OCI-LY1 (cell line): Measurements from ENCODE around the gene PUS10.

ENCODE experiments used
- CTCF ChIP-seq: fragments of 200-600 bp; sonication (generic), shearing (Covaris generic); IDR thresholded peaks from 2 replicates; pipeline ENCODE4 v1.5.1; 2017; ENCODE audit warnings: mild to moderate bottlenecking, antibody characterized with exemption, low read length, moderate library complexity, mixed read lengths
- EZH2 ChIP-seq: fragments of 200-600 bp; sonication (generic), shearing (Covaris generic); IDR thresholded peaks from 2 replicates; pipeline ENCODE4 v1.8.0; 2017; ENCODE audit warnings: borderline replicate concordance, mixed run types, mild to moderate bottlenecking, antibody characterized with exemption, low read length, moderate library complexity, mixed read lengths

DNA sequence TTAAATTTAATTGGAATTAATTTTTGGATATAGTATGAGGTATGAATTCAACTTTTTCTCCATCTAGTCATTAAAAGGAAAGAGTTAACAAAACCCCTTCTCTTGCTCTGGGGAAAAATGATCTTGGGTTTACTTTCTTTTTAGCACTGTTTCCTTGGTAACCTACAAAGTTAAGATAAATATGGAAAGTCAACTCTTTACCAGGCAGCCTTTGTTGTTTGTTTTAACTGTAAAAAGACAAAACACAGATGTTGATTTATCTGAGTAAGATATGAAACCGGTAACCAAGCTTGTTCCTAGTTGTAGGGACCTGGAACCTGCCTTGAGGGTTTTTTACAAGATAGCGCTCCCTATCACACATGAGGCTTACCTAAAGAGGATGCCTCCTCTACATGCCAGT, 37.5 kb upstream of the PUS10 start:
- no peak for TF ChIP-seq EZH2
- TF ChIP-seq CTCF, result no peak
